A549 (cell line): ENCODE measurements around the gene JPH2.

Experiments
- CEBPB ChIP-seq, 2 experiments: fragments of >200 bp in 1 of 2; sonication (Bioruptor Twin) in 1 of 2; formaldehyde crosslinking in 1 of 2; IDR thresholded peaks; 2 replicates each; pipeline ENCODE4 v1.6.1; 2012 to 2016
- CTCF ChIP-seq: fragments of >200 bp; sonication (Bioruptor Twin); formaldehyde crosslinking; IDR thresholded peaks from 3 replicates; pipeline ENCODE4 v1.5.1; 2016
- EP300 ChIP-seq, 2 experiments: fragments of >200 bp; sonication (Bioruptor Twin); formaldehyde crosslinking; IDR thresholded peaks; 2 replicates in 1 of 2; 3 replicates in 1 of 2; pipeline ENCODE4 v1.6.1; 2016 to 2017
- FOSB ChIP-seq: fragments of 250-450 bp; sonication (Bioruptor Pico); IDR thresholded peaks from 2 replicates; pipeline ENCODE4 v1.5.0; 2020; ENCODE audit warnings: mild to moderate bottlenecking, moderate library complexity
- MAX ChIP-seq: IDR thresholded peaks from 2 replicates; pipeline ENCODE4 v1.6.1; 2012
- NFE2L2 ChIP-seq: fragments of 150-350 bp; conservative IDR thresholded peaks from 2 replicates; pipeline ENCODE4 v1.6.1; 2014; ENCODE audit warnings: low read length
- NPAS2 ChIP-seq: fragments of 250-450 bp; sonication (Bioruptor Pico); IDR thresholded peaks from 2 replicates; pipeline ENCODE4 v1.8.0; 2022; ENCODE audit warnings: mild to moderate bottlenecking, moderate library complexity, borderline replicate concordance
- POLR2A ChIP-seq: IDR thresholded peaks from 2 replicates; pipeline ENCODE4 v1.6.1; 2012; ENCODE audit warnings: mild to moderate bottlenecking, low read length
- REST ChIP-seq: fragments of 200-600 bp; sonication (generic); IDR thresholded peaks from 2 replicates; pipeline ENCODE4 v1.6.1; 2016; ENCODE audit warnings: antibody characterized with exemption, mild to moderate bottlenecking, moderate library complexity
- RNF2 ChIP-seq: fragments of 200-600 bp; sonication (generic); IDR thresholded peaks from 2 replicates; pipeline ENCODE4 v1.6.1; 2016; ENCODE audit warnings: low read depth, mild to moderate bottlenecking, antibody characterized with exemption, moderate library complexity, borderline replicate concordance
- SMC3 ChIP-seq: fragments of >200 bp; sonication (Bioruptor Twin); formaldehyde crosslinking; IDR thresholded peaks from 3 replicates; pipeline ENCODE4 v1.6.1; 2018; ENCODE audit warnings: inconsistent platforms
- ZFP36 ChIP-seq: fragments of 450-650 bp; IDR thresholded peaks from 2 replicates; pipeline ENCODE4 v1.6.1; 2014; ENCODE audit warnings: borderline replicate concordance; ENCODE audit not compliant: partially characterized antibody

- TF ChIP-seq REST (no peak), POLR2A (no peak), FOSB (no peak), CTCF (no peak), EP300 (IDR thresholded peaks at IDR 0.05) (no peak), RNF2 (no peak), MAX (no peak), ZFP36 (no peak), SMC3 (no peak), CEBPB (IDR thresholded peaks at IDR 0.05) (no peak), NFE2L2 (no peak), NPAS2 (CRISPR knock-in tag) (no peak)
These were observed 11.8 kb downstream of the JPH2 start for GRCh38 chr20:44174996-44175765.
